ENCODE results near the gene PDE4D.

DNA sequence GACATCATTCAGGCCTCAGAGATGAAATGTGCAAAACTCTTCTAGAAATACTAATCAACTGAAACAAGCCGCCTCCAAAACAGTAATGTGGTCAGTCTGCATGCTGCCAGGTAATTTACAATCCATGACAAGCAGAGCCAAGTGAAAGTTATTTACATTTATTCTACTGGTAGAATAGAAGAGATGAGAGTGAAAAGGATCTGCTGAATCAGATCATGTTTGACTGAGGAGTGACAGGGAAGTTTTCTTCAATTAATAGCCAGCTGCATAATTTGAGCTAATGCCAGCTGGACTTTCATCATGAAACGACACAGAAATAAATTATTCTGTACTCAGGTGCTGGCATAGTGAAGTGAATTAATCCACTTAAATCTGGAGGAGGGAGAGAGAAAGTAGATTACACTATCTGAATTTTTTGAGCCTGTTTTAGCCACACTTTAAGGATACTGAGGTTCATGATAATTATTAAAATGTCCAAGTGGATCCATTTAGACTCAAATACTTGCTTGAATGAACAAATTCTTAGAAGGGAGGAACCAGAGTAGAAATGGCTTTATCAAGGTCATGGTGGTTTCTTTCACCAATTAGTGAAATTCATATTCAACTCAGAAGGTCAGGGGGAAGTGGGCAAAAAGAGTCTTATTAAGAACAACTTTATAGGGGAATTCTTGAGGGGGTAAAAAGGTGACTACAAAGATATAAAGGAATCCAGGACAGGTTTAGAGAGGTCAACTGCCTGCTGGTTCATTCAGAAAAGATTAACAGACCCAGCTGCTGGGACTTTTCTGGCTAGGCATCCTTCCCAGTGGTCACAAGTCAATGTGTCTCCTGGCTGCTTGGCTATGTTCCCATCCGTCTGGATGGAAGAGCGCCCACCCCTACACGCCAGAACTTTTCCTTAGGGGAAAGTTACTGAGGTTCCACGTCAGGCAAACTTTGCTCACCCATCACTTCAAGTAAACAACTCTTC, 350.4 kb downstream of the PDE4D start:
- TF ChIP-seq POLR2A (IDR thresholded peaks at IDR 0.05), result no peak
- TF ChIP-seq, protein P1, sequence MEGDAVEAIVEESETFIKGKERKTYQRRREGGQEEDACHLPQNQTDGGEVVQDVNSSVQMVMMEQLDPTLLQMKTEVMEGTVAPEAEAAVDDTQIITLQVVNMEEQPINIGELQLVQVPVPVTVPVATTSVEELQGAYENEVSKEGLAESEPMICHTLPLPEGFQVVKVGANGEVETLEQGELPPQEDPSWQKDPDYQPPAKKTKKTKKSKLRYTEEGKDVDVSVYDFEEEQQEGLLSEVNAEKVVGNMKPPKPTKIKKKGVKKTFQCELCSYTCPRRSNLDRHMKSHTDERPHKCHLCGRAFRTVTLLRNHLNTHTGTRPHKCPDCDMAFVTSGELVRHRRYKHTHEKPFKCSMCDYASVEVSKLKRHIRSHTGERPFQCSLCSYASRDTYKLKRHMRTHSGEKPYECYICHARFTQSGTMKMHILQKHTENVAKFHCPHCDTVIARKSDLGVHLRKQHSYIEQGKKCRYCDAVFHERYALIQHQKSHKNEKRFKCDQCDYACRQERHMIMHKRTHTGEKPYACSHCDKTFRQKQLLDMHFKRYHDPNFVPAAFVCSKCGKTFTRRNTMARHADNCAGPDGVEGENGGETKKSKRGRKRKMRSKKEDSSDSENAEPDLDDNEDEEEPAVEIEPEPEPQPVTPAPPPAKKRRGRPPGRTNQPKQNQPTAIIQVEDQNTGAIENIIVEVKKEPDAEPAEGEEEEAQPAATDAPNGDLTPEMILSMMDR (IDR thresholded peaks at IDR 0.05), result no peak

Data from esophagus squamous epithelium (tissue), 4 donors.